Effector memory CD4-positive, alpha-beta T cell (primary cell): ENCODE results near the gene WWTR1.

ENCODE experiments used
- DNase-seq, 3 donors: peaks; one replicate each; pipeline ENCODE4 v3.0.0-alpha.2; 2020
- H3K27ac ChIP-seq: 2 replicates; pipeline ENCODE4 v1.7.0; 2013; ENCODE audit warnings: mild to moderate bottlenecking, low read length, moderate library complexity; ENCODE audit not compliant: insufficient read depth, poor library complexity, severe bottlenecking
- H3K27me3 ChIP-seq: replicated peaks from 2 replicates; pipeline ENCODE4 v1.7.0; 2013; ENCODE audit warnings: mild to moderate bottlenecking, low read length; ENCODE audit not compliant: insufficient read depth, control insufficient read depth, poor library complexity, severe bottlenecking
- H3K36me3 ChIP-seq: 2 replicates; pipeline ENCODE4 v1.7.0; 2013; ENCODE audit warnings: mild to moderate bottlenecking, low read length, moderate library complexity; ENCODE audit not compliant: control insufficient read depth, insufficient read depth
- H3K4me1 ChIP-seq: 2 replicates; pipeline ENCODE4 v1.7.0; 2013; ENCODE audit warnings: low read length, mild to moderate bottlenecking; ENCODE audit not compliant: control insufficient read depth, insufficient read depth, poor library complexity, severe bottlenecking
- H3K4me3 ChIP-seq: 2 replicates; pipeline ENCODE4 v1.7.0; 2013; ENCODE audit warnings: low read length, low read depth, mild to moderate bottlenecking; ENCODE audit not compliant: insufficient read depth, poor library complexity, severe bottlenecking
- H3K9me3 ChIP-seq: 2 replicates; pipeline ENCODE4 v1.7.0; 2013; ENCODE audit warnings: mild to moderate bottlenecking, low read length, moderate library complexity; ENCODE audit not compliant: control insufficient read depth

WWTR1 gene

DNA sequence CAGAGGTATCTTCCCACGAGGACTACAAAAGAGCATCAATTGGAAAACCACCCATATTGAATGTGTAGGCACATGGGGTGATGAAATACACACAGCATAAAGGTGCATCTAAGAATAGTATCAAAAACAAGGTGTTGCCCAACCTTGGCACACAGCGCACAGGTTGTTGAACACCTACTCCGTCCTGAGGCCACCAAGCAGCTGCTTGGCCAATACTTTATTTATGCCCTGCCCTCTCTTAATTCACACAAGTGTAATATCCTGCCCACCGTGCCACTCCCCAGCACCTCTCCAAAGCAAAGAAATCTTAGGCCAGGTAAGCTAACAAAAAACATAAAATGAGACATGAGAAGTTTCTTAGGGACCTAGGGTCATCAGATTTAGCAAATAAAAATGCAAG lies 31.2 kb downstream of the WWTR1 start:
- no peak for DNase-seq
- H3K9me3 ChIP-seq: no peaks in the 10 kb centered on the region
- H3K27me3 ChIP-seq: no peaks in the 10 kb centered on the region
- no peaks in the 10 kb centered on the region for H3K4me1 ChIP-seq
- no peak overlapping the region for H3K27ac ChIP-seq
- H3K36me3 ChIP-seq: no peaks in the 10 kb centered on the region
- no peak overlapping the region for H3K4me3 ChIP-seq

GRCh38 chr3:149625795-149626194 lies 32.0 kb downstream of the WWTR1 start:
- no peak overlapping the region for H3K27ac ChIP-seq
- H3K9me3 ChIP-seq: no peaks in the 10 kb centered on the region
- H3K4me3 ChIP-seq: no peak overlapping the region
- H3K4me1 ChIP-seq: no peaks in the 10 kb centered on the region
- H3K36me3 ChIP-seq: no peaks in the 10 kb centered on the region
- no peaks in the 10 kb centered on the region for H3K27me3 ChIP-seq
- DNase-seq: no peak

GRCh38 chr3:149623824-149624223 lies 34.0 kb downstream of the WWTR1 start:
- Histone ChIP-seq H3K36me3 (no peaks in the 10 kb centered on the region), H3K9me3 (no peaks in the 10 kb centered on the region), H3K4me3 (no peak overlapping the region), H3K27ac (no peak overlapping the region), H3K27me3 (no peaks in the 10 kb centered on the region), H3K4me1 (no peaks in the 10 kb centered on the region)
- DNase-seq: no peak

DNA sequence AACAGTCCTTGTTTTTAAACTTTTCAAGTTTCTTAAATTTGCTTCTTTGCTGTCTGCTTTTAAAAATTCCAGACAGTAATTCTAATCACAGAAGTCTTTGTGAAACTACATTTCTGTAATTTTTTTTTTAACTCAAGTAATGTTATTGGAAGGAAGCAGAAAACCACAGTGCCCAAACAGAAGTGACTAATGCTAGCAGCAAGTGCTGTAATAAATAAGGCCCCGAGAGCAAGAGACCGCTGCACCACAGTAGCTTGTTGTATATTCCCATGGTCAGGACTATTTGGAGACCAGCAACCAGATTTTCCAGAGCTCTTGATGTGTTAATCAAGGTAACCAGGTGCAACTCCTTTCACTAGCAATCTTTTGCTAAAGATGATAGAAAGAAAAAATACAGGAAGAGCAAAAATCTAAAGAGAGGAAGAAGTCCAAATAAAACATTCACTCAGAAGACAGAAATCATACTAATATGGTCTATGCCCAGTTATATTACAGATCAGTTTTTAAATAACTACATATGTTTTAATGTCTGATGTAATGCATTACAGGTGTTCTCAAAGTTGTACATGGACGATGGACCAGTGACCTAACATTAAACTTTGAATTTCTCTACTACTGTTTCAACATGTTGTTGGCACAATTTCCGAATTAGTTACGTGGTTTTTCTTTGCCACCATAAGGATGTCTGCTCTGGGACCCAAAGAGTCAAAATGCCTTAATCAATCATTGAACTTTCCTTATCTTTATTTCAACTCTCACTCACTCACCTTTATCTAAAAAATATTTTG lies 36.4 kb downstream of the WWTR1 start:
- Histone ChIP-seq H3K4me1 (no peaks in the 10 kb centered on the region), H3K27ac (no peak overlapping the region), H3K36me3 (no peaks in the 10 kb centered on the region), H3K27me3 (no peaks in the 10 kb centered on the region), H3K4me3 (no peak overlapping the region), H3K9me3 (no peaks in the 10 kb centered on the region)
- DNase-seq: no peak

DNA sequence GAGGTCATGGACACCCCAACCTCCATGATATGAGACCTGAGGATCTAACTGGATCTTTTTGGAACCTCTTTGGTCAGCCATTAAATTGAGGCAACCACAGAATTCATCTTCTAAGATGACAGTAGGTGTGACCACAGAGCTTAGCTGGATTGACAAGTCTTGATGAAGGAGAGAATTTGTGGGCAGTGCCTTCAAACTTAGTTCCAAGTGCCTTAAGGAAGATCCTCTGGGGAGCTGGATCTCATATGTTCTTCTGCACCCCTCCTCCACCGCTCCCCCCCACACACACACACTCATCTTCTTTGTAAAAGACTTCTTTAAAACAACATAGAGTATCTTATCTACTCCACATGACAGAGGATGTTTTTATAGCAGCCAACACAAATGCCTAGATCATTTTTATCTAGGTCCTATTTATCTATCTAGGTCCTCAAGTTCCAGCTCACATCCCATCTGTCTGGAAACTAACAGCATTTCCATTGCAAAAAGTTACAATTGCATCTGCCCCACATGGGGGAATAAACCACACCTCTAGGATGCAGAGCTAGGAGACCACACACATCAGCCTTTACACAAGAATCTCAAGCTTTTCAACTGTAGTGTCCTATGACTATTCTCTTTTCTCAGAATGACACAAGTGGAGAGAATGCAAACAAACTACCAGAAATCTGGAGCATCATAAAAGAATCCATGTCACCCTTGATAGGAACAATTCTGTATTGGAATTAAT lies 37.4 kb downstream of the WWTR1 start:
- no peaks in the 10 kb centered on the region for H3K9me3 ChIP-seq
- H3K36me3 ChIP-seq: no peaks in the 10 kb centered on the region
- no peaks in the 10 kb centered on the region for H3K27me3 ChIP-seq
- no peak overlapping the region for H3K27ac ChIP-seq
- no peak for DNase-seq
- no peak overlapping the region for H3K4me3 ChIP-seq
- H3K4me1 ChIP-seq: no peaks in the 10 kb centered on the region

- no peak overlapping the region for H3K27ac ChIP-seq
- H3K27me3 ChIP-seq: no peaks in the 10 kb centered on the region
- H3K9me3 ChIP-seq: no peaks in the 10 kb centered on the region
- no peaks in the 10 kb centered on the region for H3K4me1 ChIP-seq
- DNase-seq: no peak
- no peaks in the 10 kb centered on the region for H3K36me3 ChIP-seq
- no peak overlapping the region for H3K4me3 ChIP-seq
Observed at GRCh38 chr3:149619136-149619535, 38.7 kb downstream of the WWTR1 start.

- DNase-seq: no peak
- Histone ChIP-seq H3K9me3 (no peaks in the 10 kb centered on the region), H3K36me3 (no peaks in the 10 kb centered on the region), H3K4me1 (no peaks in the 10 kb centered on the region), H3K27ac (no peak overlapping the region), H3K4me3 (no peak overlapping the region), H3K27me3 (no peaks in the 10 kb centered on the region)
Observed at GRCh38 chr3:149618151-149619123, 39.4 kb downstream of the WWTR1 start.

DNA sequence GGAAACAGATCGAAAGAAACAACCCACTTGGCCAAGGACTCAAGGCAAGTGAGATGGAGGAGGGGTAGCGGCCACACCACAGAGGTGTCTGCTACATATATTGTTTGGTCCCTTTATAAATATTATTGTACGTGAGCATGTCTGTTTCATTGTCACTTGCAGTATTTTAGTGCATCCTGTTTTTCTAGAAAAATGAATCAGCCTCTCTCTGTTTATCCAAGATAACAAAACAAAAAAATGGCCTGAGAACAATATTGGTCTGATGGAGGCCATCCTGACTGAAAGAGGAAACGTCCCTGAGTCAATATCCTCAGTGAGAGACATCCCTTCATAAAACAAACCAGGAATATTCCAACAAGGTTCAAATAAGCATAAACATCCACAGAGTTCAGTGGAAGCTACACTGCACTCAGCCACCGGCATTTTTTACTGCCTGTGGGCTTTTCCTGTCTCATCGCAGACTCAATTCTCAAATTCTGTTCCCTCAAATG lies 42.0 kb downstream of the WWTR1 start:
- H3K36me3 ChIP-seq: no peaks in the 10 kb centered on the region
- no peaks in the 10 kb centered on the region for H3K27me3 ChIP-seq
- H3K4me3 ChIP-seq: no peak overlapping the region
- H3K4me1 ChIP-seq: no peaks in the 10 kb centered on the region
- no peak for DNase-seq
- H3K27ac ChIP-seq: no peak overlapping the region
- no peaks in the 10 kb centered on the region for H3K9me3 ChIP-seq

DNA sequence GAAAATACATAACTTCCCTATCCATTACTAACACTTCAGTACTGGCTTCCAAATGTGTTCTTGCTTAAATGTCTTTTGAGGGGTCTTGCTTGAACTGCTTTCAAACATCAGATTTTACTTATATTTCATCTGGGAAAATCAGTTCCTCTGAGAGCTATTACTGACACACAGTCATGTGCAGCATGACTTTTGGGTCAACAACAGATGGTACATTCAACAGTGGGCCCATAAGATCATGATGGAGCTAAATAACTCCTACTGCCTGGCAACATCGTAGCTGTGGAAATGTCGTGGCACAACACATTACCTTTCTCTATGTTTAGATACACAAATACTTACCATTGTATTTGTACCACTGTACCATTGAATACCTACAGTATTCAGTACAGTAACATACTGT lies 43.8 kb downstream of the WWTR1 start:
- Histone ChIP-seq H3K36me3 (no peaks in the 10 kb centered on the region), H3K27me3 (no peaks in the 10 kb centered on the region), H3K27ac (no peak overlapping the region), H3K4me1 (no peaks in the 10 kb centered on the region), H3K4me3 (no peak overlapping the region), H3K9me3 (no peaks in the 10 kb centered on the region)
- DNase-seq: no peak
